Lung (tissue), 12 donors: Measurements from ENCODE around the gene EXOC7. TPM values are rescaled to one million over a fixed set of nuclear protein-coding genes. Genes with fewer than 3 reads are reported as not detected.

ENCODE experiments used
- ATAC-seq: fragments of 200-7000 bp; cut with Tn5 transposase; one replicate; pipeline ENCODE4 v1.9.1; 2020; ENCODE audit warnings: moderate number of reproducible peaks; ENCODE audit not compliant: insufficient read depth, low FRiP score
- DNase-seq, 3 donors: peaks; one replicate each; pipeline ENCODE4 v3.0.0-alpha.2; 2013 to 2017
- H3K27ac ChIP-seq, 2 donors: one replicate each; pipeline ENCODE4 v1.5.1; 2013; ENCODE audit warnings: mild to moderate bottlenecking in 2 of 2, moderate library complexity in 2 of 2, control low read depth in 1 of 2, inconsistent platforms in 1 of 2, low read depth in 1 of 2, low read length in 1 of 2
- H3K27me3 ChIP-seq, 3 donors: one replicate each; pipeline ENCODE4 v1.5.1; 2013; ENCODE audit warnings: low read length in 2 of 3; ENCODE audit not compliant: control insufficient read depth in 3 of 3, insufficient read depth in 3 of 3
- H3K36me3 ChIP-seq, 4 donors: one replicate each; pipeline ENCODE4 v1.5.1; 2013; ENCODE audit warnings: low read length in 4 of 4, mild to moderate bottlenecking in 1 of 4, moderate library complexity in 1 of 4; ENCODE audit not compliant: control insufficient read depth in 4 of 4, insufficient read depth in 4 of 4
- H3K4me1 ChIP-seq, 5 donors: one replicate each; pipeline ENCODE4 v1.5.1; 2013; ENCODE audit warnings: low read length in 5 of 5, mild to moderate bottlenecking in 2 of 5, moderate library complexity in 1 of 5; ENCODE audit not compliant: control insufficient read depth in 5 of 5, insufficient read depth in 5 of 5
- H3K4me3 ChIP-seq: one replicate; pipeline ENCODE4 v1.5.1; 2013; ENCODE audit warnings: mild to moderate bottlenecking, control low read depth, moderate library complexity
- H3K9ac ChIP-seq, 2 donors: one replicate each; pipeline ENCODE4 v1.5.1; 2013; ENCODE audit warnings: low read length in 2 of 2, control low read depth in 1 of 2; ENCODE audit not compliant: insufficient read depth in 1 of 2
- H3K9me3 ChIP-seq, 4 donors: one replicate each; pipeline ENCODE4 v1.5.1; 2013; ENCODE audit warnings: low read length in 3 of 4, mild to moderate bottlenecking in 1 of 4, moderate library complexity in 1 of 4; ENCODE audit not compliant: control insufficient read depth in 4 of 4, insufficient read depth in 3 of 4
- WGBS, 2 donors: extraction: QIAGEN DNeasy Blood & Tissue Kit; methylation state at CpG; one replicate each; pipeline ENCODE4 v1.1.7; 2013; 5-methylcytosine and 5-hydroxymethylcytosine counted together
- polyA plus RNA-seq, 2 donors: library from polyadenylated mRNA; stranded (reverse); fragments of 200-250 nt; gene quantifications; one replicate each; pipeline ENCODE4 v1.2.1, GENCODE V29; 2013
- total RNA-seq, 2 donors: library from RNA; depleted of rRNA in 1 of 2; stranded (reverse); fragments of >200 nt in 1 of 2; gene quantifications; one replicate each; pipeline ENCODE4 v1.2.1, GENCODE V29; 2014 to 2021
- TF ChIP-seq, protein P1 (sequence below): IDR thresholded peaks from 2 replicates; pipeline ENCODE4 v1.5.1; 2012; ENCODE audit warnings: mild to moderate bottlenecking; ENCODE audit errors: control extremely low read depth, extremely low read depth
- donor health status: control.
- donor health status: control.
- donor health status: Bipolar disorder and iron deficiency.
- donor health status: healthy.
- donor health status: DM: yes; HTN: yes; CAD: no.

Gene EXOC7
- total and polyA plus RNA-seq, 4 donors = 49.9 to 111 (median 80.9) TPM

DNA sequence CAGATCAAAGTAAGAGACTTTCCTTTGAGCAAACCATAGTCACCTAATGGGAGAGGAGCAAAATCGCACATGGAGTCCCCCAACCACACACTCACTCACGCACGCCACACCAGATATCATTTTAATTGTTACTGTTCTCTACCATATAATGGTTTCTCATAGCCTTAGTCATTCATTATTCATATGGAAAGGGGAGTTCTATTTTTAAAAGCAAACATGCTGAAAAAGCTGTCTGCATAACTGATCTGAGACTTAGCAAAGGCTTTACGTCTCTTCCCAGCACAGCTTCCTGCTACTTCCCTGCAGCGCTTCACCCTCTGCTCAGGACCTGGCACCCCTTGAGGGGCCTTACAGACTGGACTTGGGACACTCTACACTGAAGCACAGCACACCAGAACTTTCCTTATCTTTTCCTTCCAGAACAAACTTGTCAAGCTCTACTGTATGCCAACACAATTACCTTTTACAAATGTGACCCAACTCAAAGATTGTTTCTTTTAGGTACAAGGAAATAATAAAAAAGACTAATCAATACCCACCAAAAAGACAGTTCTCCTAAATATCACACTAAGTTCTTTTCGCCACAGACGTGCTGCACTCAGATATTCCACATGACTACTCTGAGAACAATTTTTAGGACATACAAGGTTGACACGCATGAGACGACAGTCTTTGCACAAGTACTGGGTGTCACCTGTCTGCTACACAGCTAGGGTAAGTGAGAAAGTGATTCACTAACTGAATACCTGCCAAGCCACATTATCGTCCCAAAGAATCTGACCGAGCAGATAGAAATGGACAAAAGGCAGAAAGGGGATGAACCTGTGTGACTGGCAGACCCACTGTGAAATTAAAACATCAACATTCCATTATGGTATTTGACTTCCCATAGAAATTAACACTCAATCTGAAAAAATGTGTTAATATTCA lies 52.8 kb downstream of the EXOC7 start:
- TF ChIP-seq, protein P1, sequence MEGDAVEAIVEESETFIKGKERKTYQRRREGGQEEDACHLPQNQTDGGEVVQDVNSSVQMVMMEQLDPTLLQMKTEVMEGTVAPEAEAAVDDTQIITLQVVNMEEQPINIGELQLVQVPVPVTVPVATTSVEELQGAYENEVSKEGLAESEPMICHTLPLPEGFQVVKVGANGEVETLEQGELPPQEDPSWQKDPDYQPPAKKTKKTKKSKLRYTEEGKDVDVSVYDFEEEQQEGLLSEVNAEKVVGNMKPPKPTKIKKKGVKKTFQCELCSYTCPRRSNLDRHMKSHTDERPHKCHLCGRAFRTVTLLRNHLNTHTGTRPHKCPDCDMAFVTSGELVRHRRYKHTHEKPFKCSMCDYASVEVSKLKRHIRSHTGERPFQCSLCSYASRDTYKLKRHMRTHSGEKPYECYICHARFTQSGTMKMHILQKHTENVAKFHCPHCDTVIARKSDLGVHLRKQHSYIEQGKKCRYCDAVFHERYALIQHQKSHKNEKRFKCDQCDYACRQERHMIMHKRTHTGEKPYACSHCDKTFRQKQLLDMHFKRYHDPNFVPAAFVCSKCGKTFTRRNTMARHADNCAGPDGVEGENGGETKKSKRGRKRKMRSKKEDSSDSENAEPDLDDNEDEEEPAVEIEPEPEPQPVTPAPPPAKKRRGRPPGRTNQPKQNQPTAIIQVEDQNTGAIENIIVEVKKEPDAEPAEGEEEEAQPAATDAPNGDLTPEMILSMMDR = no peak
- ATAC-seq = peak; percentile 9
- H3K36me3 ChIP-seq = peaks cover 32 to 41% (median 34%) of the 10 kb centered on the region in 4 donors

DNA sequence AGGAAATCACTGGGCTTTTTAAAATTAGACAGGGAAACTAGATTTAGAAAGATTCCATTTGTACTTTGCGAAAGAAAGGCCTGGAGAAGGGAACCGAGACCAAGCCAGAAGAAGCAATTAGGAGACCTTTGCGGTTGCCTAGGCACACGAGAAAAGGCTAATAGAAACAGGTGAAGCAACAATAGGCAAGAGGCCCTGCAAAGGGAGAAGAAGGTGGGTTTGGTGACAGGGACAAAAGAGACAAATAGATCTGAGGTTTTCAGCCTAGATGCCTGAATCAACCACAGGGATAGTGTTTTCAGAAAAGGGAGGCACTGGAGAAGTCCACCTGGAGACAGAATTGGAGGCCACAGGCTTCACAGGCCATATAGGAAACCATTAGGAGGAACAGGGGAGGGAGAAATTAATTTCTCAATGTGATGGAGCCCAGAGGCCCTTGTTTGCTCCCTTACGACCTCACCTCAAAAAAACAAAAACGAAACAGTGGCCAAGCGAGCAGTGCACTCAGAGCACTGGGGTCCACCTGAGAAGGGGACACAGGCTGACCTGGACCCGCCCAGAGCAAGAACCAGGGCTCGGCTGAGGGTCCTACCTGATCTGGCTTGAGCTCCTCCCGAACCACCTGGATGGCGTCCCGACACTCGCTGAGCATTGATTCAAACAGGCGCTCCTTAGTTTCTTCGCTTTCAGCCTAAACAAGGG lies 53.6 kb downstream of the EXOC7 start:
- peak overlapping the region in 1 of 2 donors; percentile 1 for H3K9ac ChIP-seq

More for the DNA sequence above, 52.8 kb downstream of the EXOC7 start:
- Histone ChIP-seq H3K27ac (peak overlapping the region in 1 of 2 donors; percentile 89), H3K27me3 (no peaks in the 10 kb centered on the region), H3K9ac (peak overlapping the region in 1 of 2 donors; percentile 1), H3K4me1 (peaks cover 0 to 19% (median 0%) of the 10 kb centered on the region in 5 donors), H3K4me3 (no peak overlapping the region), H3K9me3 (no peaks in the 10 kb centered on the region)
- WGBS, 2 donors = 73 to 91% methylated on average over 11 of the region's 11 CpGs
- DNase-seq = no peak

DNA sequence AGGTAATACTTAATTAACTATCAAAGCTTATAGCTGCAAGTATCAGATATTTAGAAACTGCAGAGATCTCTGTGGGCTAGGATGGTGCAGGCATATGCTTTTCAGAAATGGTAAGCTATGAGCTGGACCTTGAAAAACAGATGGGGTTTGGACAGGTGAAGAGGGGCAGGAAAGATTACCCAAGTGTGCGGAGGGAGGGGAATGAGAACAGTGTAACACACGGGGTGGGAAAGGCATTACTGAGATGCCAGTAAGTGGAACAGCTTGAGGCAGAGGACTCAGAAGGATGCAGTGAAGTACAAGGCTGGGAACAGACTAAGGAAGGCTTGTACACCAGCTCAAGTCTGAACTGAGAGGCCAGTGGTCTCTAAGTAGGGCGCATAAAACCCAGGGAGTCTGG lies 54.3 kb downstream of the EXOC7 start:
- Histone ChIP-seq H3K36me3 (peaks cover 37 to 45% (median 38%) of the 10 kb centered on the region in 4 donors), H3K9ac (no peak overlapping the region), H3K4me3 (no peak overlapping the region), H3K4me1 (peaks cover 0 to 19% (median 0%) of the 10 kb centered on the region in 5 donors), H3K27me3 (no peaks in the 10 kb centered on the region), H3K9me3 (no peaks in the 10 kb centered on the region), H3K27ac (peak overlapping the region in 1 of 2 donors; percentile 73)
- TF ChIP-seq, protein P1 = no peak
- WGBS, 2 donors = 85 to 91% methylated on average over 3 of the region's 3 CpGs
- no peak for ATAC-seq
- no peak for DNase-seq

More for the DNA sequence above, 53.6 kb downstream of the EXOC7 start:
- 77 to 88% methylated on average over 15 of the region's 15 CpGs for WGBS, 2 donors
- Histone ChIP-seq H3K36me3 (peaks cover 32 to 44% (median 34%) of the 10 kb centered on the region in 4 donors), H3K27me3 (no peaks in the 10 kb centered on the region), H3K9me3 (no peaks in the 10 kb centered on the region), H3K4me3 (no peak overlapping the region), H3K27ac (peak overlapping the region in 1 of 2 donors; percentile 89), H3K4me1 (peaks cover 0 to 19% (median 0%) of the 10 kb centered on the region in 5 donors)
- TF ChIP-seq, protein P1 = no peak
- DNase-seq (no peak), ATAC-seq (no peak)
